Upper lobe of right lung (tissue), 1 donor: ENCODE results near the gene EFNA5. TPM values are rescaled to one million over a fixed set of nuclear protein-coding genes. Genes with fewer than 3 reads are reported as not detected.

Experiments
- ATAC-seq: fragments of 200-7000 bp; cut with Tn5 transposase; one replicate; pipeline ENCODE4 v1.9.1; 2020; ENCODE audit warnings: mild to moderate bottlenecking, moderate library complexity
- DNase-seq: peaks from one replicate; pipeline ENCODE4 v3.0.0-alpha.2; 2020
- H3K27ac ChIP-seq: fragments of 200-600 bp; one replicate; pipeline ENCODE4 v1.8.0; 2022
- H3K27me3 ChIP-seq: fragments of 200-600 bp; one replicate; pipeline ENCODE4 v1.8.0; 2022; ENCODE audit warnings: mild to moderate bottlenecking
- H3K36me3 ChIP-seq: fragments of 200-600 bp; one replicate; pipeline ENCODE4 v1.8.0; 2022
- H3K4me1 ChIP-seq: fragments of 200-600 bp; one replicate; pipeline ENCODE4 v1.8.0; 2022
- H3K4me3 ChIP-seq: fragments of 200-600 bp; one replicate; pipeline ENCODE4 v1.8.0; 2022; ENCODE audit warnings: mild to moderate bottlenecking
- H3K9me3 ChIP-seq: fragments of 200-600 bp; one replicate; pipeline ENCODE4 v1.8.0; 2022
- CTCF ChIP-seq: fragments of 200-600 bp; IDR thresholded peaks from one replicate; pipeline ENCODE4 v1.8.0; 2022; ENCODE audit warnings: antibody characterized with exemption
- intact Hi-C: fragments of 100-400 bp; cut with DNase I; formaldehyde crosslinking; loops from one replicate; pipeline ENCODE4 v1.11.0; 2022
- total RNA-seq: library from RNA; stranded (reverse); fragmentation: NEBNext Ultra II Directional; extraction: Animal tissue kit (Norgen Biotek cat#: 25700); gene quantifications from one replicate; pipeline ENCODE4 v1.2.1, GENCODE V29; 2021
- donor health status: DM: no; HTN: yes; CAD: no; lungs with severe emphysema.

The EFNA5 gene
- total RNA-seq, 1 donor from 2014 or later = 12.0 TPM

- Histone ChIP-seq H3K36me3 (no peaks in the 10 kb centered on the region), H3K27me3 (no peaks in the 10 kb centered on the region), H3K27ac (no peak overlapping the region), H3K9me3 (no peaks in the 10 kb centered on the region), H3K4me3 (no peak overlapping the region), H3K4me1 (no peaks in the 10 kb centered on the region)
- DNase-seq = no peak
- ATAC-seq = no peak
- intact Hi-C loops = no loop called here
- TF ChIP-seq CTCF = no peak
These were observed 62.9 kb downstream of the EFNA5 start for GRCh38 chr5:107607671-107608345.

GRCh38 chr5:107607196-107607595 is 63.5 kb downstream of the EFNA5 start:
- Histone ChIP-seq H3K27ac (no peak overlapping the region), H3K4me3 (no peak overlapping the region), H3K27me3 (no peaks in the 10 kb centered on the region), H3K4me1 (no peaks in the 10 kb centered on the region), H3K9me3 (no peaks in the 10 kb centered on the region), H3K36me3 (no peaks in the 10 kb centered on the region)
- ATAC-seq (no peak), DNase-seq (no peak)
- intact Hi-C loops = no loop called here
- no peak for TF ChIP-seq CTCF

- intact Hi-C loops = no loop called here
- TF ChIP-seq CTCF = no peak
- Histone ChIP-seq H3K27me3 (no peaks in the 10 kb centered on the region), H3K36me3 (no peaks in the 10 kb centered on the region), H3K9me3 (no peaks in the 10 kb centered on the region), H3K4me3 (no peak overlapping the region), H3K27ac (no peak overlapping the region), H3K4me1 (no peaks in the 10 kb centered on the region)
- no peak for DNase-seq
- ATAC-seq = no peak
These were observed 65.1 kb downstream of the EFNA5 start for GRCh38 chr5:107605596-107606125.

- Histone ChIP-seq H3K4me3 (no peak overlapping the region), H3K4me1 (no peaks in the 10 kb centered on the region), H3K27me3 (no peaks in the 10 kb centered on the region), H3K9me3 (no peaks in the 10 kb centered on the region), H3K36me3 (no peaks in the 10 kb centered on the region), H3K27ac (no peak overlapping the region)
- TF ChIP-seq CTCF = no peak
- DNase-seq = no peak
- ATAC-seq = no peak
- intact Hi-C loops = no loop called here
These were observed 65.7 kb downstream of the EFNA5 start for GRCh38 chr5:107604990-107605389.

GRCh38 chr5:107604146-107604910 is 66.4 kb downstream of the EFNA5 start:
- DNase-seq (no peak), ATAC-seq (no peak)
- no peaks in the 10 kb centered on the region for H3K9me3 ChIP-seq
- no peak overlapping the region for H3K4me3 ChIP-seq
- H3K27me3 ChIP-seq = no peaks in the 10 kb centered on the region
- TF ChIP-seq CTCF = no peak
- no peak overlapping the region for H3K27ac ChIP-seq
- intact Hi-C loops = no loop called here
- H3K4me1 ChIP-seq = no peaks in the 10 kb centered on the region
- H3K36me3 ChIP-seq = no peaks in the 10 kb centered on the region
